HUES64 (cell line): ENCODE results near the gene EPS15.
"Not testable (repeated sequence)": the region's sequence is repeated elsewhere in the genome, so short reads cannot be mapped to it uniquely, and the experiment has no call there.

Experiments used
- H3K27ac ChIP-seq: 2 replicates; pipeline ENCODE4 v1.7.0; 2013; ENCODE audit warnings: low read depth, low read length, inconsistent platforms
- H3K27me3 ChIP-seq: 2 replicates; pipeline ENCODE4 v1.6.1; 2013; ENCODE audit warnings: mild to moderate bottlenecking, low read length; ENCODE audit not compliant: insufficient read depth
- H3K36me3 ChIP-seq: 2 replicates; pipeline ENCODE4 v1.6.1; 2013; ENCODE audit warnings: mild to moderate bottlenecking, low read length; ENCODE audit not compliant: insufficient read depth
- H3K4me1 ChIP-seq: 2 replicates; pipeline ENCODE4 v1.6.1; 2013; ENCODE audit warnings: mild to moderate bottlenecking, low read length, moderate library complexity; ENCODE audit not compliant: insufficient read depth
- H3K4me3 ChIP-seq: 2 replicates; pipeline ENCODE4 v1.5.1; 2013; ENCODE audit warnings: mild to moderate bottlenecking, low read length, moderate library complexity
- H3K9ac ChIP-seq: 2 replicates; pipeline ENCODE4 v1.6.1; 2013; ENCODE audit warnings: mild to moderate bottlenecking, low read depth, low read length
- H3K9me3 ChIP-seq: 2 replicates; pipeline ENCODE4 v1.6.1; 2013; ENCODE audit warnings: low read depth, low read length; ENCODE audit not compliant: insufficient read depth
- WGBS: fragments of 150-250, 120-280 bp; methylation state at CpG from one replicate; pipeline ENCODE4 v1.1.7; 2013; ENCODE audit warnings: missing lambda C conversion rate; 5-methylcytosine and 5-hydroxymethylcytosine counted together

The EPS15 gene

GRCh38 chr1:51512606-51513005 lies 6.5 kb downstream of the EPS15 start:
- 100% methylated on average over 1 of the region's 1 CpG for WGBS
- Histone ChIP-seq H3K36me3 (no peaks in the 10 kb centered on the region), H3K9me3 (no peaks in the 10 kb centered on the region), H3K4me1 (peaks cover 17% of the 10 kb centered on the region), H3K27me3 (no peaks in the 10 kb centered on the region), H3K4me3 (no peak overlapping the region), H3K27ac (no peak overlapping the region), H3K9ac (no peak overlapping the region)

GRCh38 chr1:51512120-51512519 lies 6.9 kb downstream of the EPS15 start:
- Histone ChIP-seq H3K27me3 (no peaks in the 10 kb centered on the region), H3K36me3 (no peaks in the 10 kb centered on the region), H3K9ac (no peak overlapping the region), H3K4me1 (peaks cover 12% of the 10 kb centered on the region), H3K27ac (no peak overlapping the region), H3K9me3 (no peaks in the 10 kb centered on the region), H3K4me3 (no peak overlapping the region)

GRCh38 chr1:51509773-51510172 lies 9.3 kb downstream of the EPS15 start:
- WGBS, result 88% methylated on average over 2 of the region's 2 CpGs
- H3K27me3 ChIP-seq, result no peaks in the 10 kb centered on the region
- no peaks in the 10 kb centered on the region for H3K36me3 ChIP-seq
- no peak overlapping the region for H3K27ac ChIP-seq
- no peaks in the 10 kb centered on the region for H3K4me1 ChIP-seq
- no peak overlapping the region for H3K4me3 ChIP-seq
- H3K9me3 ChIP-seq, result no peaks in the 10 kb centered on the region
- no peak overlapping the region for H3K9ac ChIP-seq

GRCh38 chr1:51506537-51506936 lies 12.5 kb downstream of the EPS15 start:
- no peaks in the 10 kb centered on the region; the same call in 1 of the 2 replicates for H3K9me3 ChIP-seq
- H3K9ac ChIP-seq, result no peak overlapping the region
- no peak overlapping the region for H3K4me3 ChIP-seq
- H3K4me1 ChIP-seq, result no peaks in the 10 kb centered on the region
- WGBS, result 91% methylated on average over 3 of the region's 3 CpGs
- H3K27ac ChIP-seq, result no peak overlapping the region
- peaks cover 4% of the 10 kb centered on the region; the same call in 1 of the 2 replicates for H3K36me3 ChIP-seq
- no peaks in the 10 kb centered on the region for H3K27me3 ChIP-seq

GRCh38 chr1:51504806-51505525 lies 14.1 kb downstream of the EPS15 start:
- Histone ChIP-seq H3K4me3 (no peak overlapping the region), H3K36me3 (peaks cover 4% of the 10 kb centered on the region; the same call in 1 of the 2 replicates), H3K9ac (no peak overlapping the region), H3K9me3 (no peaks in the 10 kb centered on the region; the same call in 1 of the 2 replicates), H3K4me1 (no peaks in the 10 kb centered on the region), H3K27ac (no peak overlapping the region), H3K27me3 (no peaks in the 10 kb centered on the region)
- 97% methylated on average over 11 of the region's 11 CpGs for WGBS

GRCh38 chr1:51501218-51501630 lies 17.8 kb downstream of the EPS15 start:
- H3K9me3 ChIP-seq, H3K4me1 ChIP-seq, H3K36me3 ChIP-seq, H3K9ac ChIP-seq, H3K27me3 ChIP-seq, H3K4me3 ChIP-seq, H3K27ac ChIP-seq: not testable (repeated sequence)
- WGBS, result 93% methylated on average over 8 of the region's 8 CpGs

- no peaks in the 10 kb centered on the region for H3K27me3 ChIP-seq
- no peak overlapping the region for H3K4me3 ChIP-seq
- no peak overlapping the region for H3K9ac ChIP-seq
- peaks cover 4% of the 10 kb centered on the region; the same call in 1 of the 2 replicates for H3K36me3 ChIP-seq
- WGBS, result 97% methylated on average over 2 of the region's 2 CpGs
- no peaks in the 10 kb centered on the region; the same call in 1 of the 2 replicates for H3K9me3 ChIP-seq
- no peak overlapping the region for H3K27ac ChIP-seq
- no peaks in the 10 kb centered on the region for H3K4me1 ChIP-seq
These were observed 19.4 kb downstream of the EPS15 start for GRCh38 chr1:51499694-51500093.

GRCh38 chr1:51498924-51499323 lies 20.1 kb downstream of the EPS15 start:
- Histone ChIP-seq H3K9me3 (no peaks in the 10 kb centered on the region; the same call in 1 of the 2 replicates), H3K4me1 (no peaks in the 10 kb centered on the region), H3K27ac (no peak overlapping the region), H3K4me3 (no peak overlapping the region), H3K27me3 (no peaks in the 10 kb centered on the region), H3K9ac (no peak overlapping the region), H3K36me3 (0 out of 2 replicates have a peak, but pooled peaks cover under 1% of the 10 kb centered on the region)
- WGBS, result 95% methylated on average over 2 of the region's 2 CpGs

GRCh38 chr1:51497340-51497739 lies 21.7 kb downstream of the EPS15 start:
- Histone ChIP-seq H3K27ac (no peak overlapping the region), H3K9me3 (no peaks in the 10 kb centered on the region), H3K4me3 (no peak overlapping the region), H3K36me3 (no peaks in the 10 kb centered on the region), H3K4me1 (no peaks in the 10 kb centered on the region), H3K27me3 (no peaks in the 10 kb centered on the region), H3K9ac (no peak overlapping the region)
- WGBS, result 94% methylated on average over 4 of the region's 5 CpGs

GRCh38 chr1:51494138-51494830 lies 24.8 kb downstream of the EPS15 start:
- Histone ChIP-seq H3K4me1 (no peaks in the 10 kb centered on the region), H3K4me3 (no peak overlapping the region), H3K27ac (no peak overlapping the region), H3K36me3 (no peaks in the 10 kb centered on the region; the same call in 1 of the 2 replicates), H3K9ac (no peak overlapping the region), H3K9me3 (no peaks in the 10 kb centered on the region), H3K27me3 (no peaks in the 10 kb centered on the region)
- 91% methylated on average over 1 of the region's 1 CpG for WGBS

GRCh38 chr1:51491166-51491981 lies 27.7 kb downstream of the EPS15 start:
- Histone ChIP-seq H3K4me1 (no peaks in the 10 kb centered on the region), H3K9me3 (no peaks in the 10 kb centered on the region), H3K27ac (no peak overlapping the region), H3K27me3 (no peaks in the 10 kb centered on the region), H3K4me3 (no peak overlapping the region), H3K9ac (no peak overlapping the region), H3K36me3 (no peaks in the 10 kb centered on the region; the same call in 1 of the 2 replicates)
- WGBS, result 87% methylated on average over 4 of the region's 4 CpGs
